GM10266 (cell line): ENCODE results near the gene ICE2.

Experiments used
- DNase-seq: peaks from one replicate; pipeline ENCODE4 v3.0.0; 2012; ENCODE audit errors: extremely low spot score
- CTCF ChIP-seq: IDR thresholded peaks from 2 replicates; pipeline ENCODE4 v1.5.1; 2012; ENCODE audit warnings: mild to moderate bottlenecking, low read depth; ENCODE audit not compliant: control insufficient read depth, insufficient read depth; ENCODE audit errors: missing control alignments

The ICE2 gene

DNA sequence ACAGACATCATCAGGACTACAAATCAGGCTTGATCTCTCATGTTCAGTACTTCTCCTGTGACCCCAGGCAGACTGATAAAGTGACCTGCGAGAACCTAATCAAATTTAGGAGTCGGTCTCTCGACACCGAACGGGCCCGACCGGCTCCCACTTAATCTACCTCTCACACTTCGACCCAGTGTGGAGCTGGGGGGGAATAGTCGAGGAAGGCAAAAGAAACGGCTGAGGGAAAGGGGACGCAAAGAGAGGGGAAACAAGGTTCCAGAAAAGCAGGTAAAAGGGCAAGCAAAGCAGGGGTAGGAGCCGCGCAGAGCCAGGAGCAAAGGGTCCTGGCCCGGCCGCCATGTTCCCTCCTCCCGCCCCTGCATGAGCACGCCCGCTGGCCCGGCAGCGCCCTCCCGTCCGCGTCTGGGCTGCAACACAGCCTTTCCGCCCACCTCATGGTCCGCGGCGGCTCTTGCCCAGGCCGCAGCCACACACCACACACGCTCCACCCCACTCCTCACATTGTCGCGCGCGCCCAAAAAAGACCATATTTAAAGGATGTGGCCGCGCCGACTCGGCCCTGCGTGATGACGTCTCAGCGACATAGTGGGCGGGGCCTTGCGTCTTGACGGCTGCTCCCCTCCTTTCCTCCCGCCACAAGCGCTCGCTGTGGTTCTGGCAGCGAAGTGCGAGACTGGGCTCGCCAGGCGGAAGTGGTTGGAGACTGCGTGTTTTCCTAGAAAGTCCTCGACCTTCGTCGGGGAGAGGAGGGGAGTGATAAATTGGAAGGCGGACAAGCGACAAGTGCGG lies at the start of gene ICE2:
TSS of gene ICE2 (minus strand) at position 577 of the 795 bp plus-strand sequence. CDS start 1,165 bp downstream, outside the sequence.
- DNase-seq, result peak; percentile 86
- TF ChIP-seq CTCF, result peak; percentile 39

DNA sequence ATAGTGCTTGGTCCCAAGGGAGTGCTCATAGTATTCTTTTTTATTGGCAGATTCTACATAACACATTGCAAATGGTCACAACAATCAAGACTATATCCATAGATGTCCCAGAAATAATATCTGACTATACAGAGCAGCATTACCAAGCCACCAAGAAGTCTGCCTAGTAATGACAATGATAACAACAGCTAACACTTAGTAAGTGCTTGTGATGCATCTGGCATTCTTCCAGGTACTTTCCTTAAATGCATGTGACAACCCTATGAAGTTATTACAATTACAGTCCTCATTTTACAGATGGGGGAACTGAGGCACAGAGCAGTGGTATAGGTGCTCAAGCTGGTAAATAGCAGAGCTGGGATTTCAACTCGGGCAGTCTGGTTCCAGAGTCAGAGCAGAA lies 49.6 kb upstream of the ICE2 start:
- TF ChIP-seq CTCF, result no peak
- DNase-seq, result no peak

- no peak for TF ChIP-seq CTCF
- no peak for DNase-seq
These were observed 48.5 kb upstream of the ICE2 start for GRCh38 chr15:60527456-60527855.

GRCh38 chr15:60526127-60526616 lies 47.2 kb upstream of the ICE2 start:
- TF ChIP-seq CTCF, result no peak
- no peak for DNase-seq

DNA sequence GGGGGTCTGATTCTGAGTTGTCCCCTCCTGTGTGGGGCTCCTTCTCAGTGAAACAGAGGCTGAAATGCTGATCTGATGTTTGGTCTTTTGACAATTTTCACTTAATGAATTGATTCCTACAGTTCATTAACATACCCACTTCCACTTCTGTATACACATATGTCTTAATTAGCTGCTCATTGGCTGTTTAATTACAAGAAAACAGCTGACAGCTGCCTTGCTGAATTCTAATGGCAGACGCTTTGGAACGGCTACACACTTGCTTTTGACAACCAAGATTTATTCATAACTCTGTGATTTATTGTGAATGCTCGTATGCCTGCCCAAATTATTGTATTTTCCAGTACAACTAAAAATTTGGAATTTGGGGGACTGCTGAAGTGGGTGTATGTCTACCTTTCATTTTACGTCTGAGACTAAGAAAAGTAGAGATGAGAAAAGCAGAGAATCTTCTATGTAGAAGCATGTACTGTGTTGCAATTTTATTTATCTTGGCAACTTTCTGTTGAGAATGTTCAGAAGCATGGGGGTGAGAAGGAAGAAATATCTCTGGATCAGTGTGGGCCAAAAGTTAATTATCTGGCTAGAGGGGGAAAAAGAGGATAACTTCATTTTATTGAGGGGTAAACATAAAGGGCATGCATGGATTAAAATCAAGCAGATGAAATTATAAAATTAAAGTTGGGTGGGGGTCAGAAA lies 46.5 kb upstream of the ICE2 start:
- no peak for TF ChIP-seq CTCF
- no peak for DNase-seq

- no peak for DNase-seq
- no peak for TF ChIP-seq CTCF
These were observed 44.1 kb upstream of the ICE2 start for GRCh38 chr15:60523056-60523455.
